Naive thymus-derived CD4-positive, alpha-beta T cell (primary cell): ENCODE results near the gene CCSER1. TPM values are rescaled to one million over a fixed set of nuclear protein-coding genes. Genes with fewer than 3 reads are reported as not detected.

Experiments
- ATAC-seq: fragments of 150-1000 bp; cut with Tn5 transposase; 2 replicates; pipeline ENCODE4 v1.10.0; 2021; ENCODE audit warnings: mild to moderate bottlenecking, moderate library complexity
- CTCF ChIA-PET: fragments of 350-600 bp; sonication (Branson Sonifier 250); formaldehyde crosslinking; loops from one replicate; lab custom pipeline; 2021; ENCODE audit warnings: antibody characterized with exemption; lab: Charles Lee
- POLR2A ChIA-PET: fragments of 350-600 bp; sonication (Branson Sonifier 250); formaldehyde crosslinking; loops from one replicate; lab custom pipeline; 2021; ENCODE audit warnings: antibody characterized with exemption, inconsistent platforms; lab: Charles Lee
- DNase-seq, 9 donors: peaks; one replicate each; pipeline versions ENCODE4 v3.0.0 to v3.0.0-alpha.2; 2020 to 2022; ENCODE audit warnings: mixed read lengths in 1 of 9
- H3K27ac ChIP-seq: one replicate; pipeline ENCODE4 v1.7.0; 2013; ENCODE audit warnings: mild to moderate bottlenecking, low read depth, low read length, moderate library complexity
- H3K27me3 ChIP-seq, 2 donors: one replicate each; pipeline ENCODE4 v1.7.0; 2013; ENCODE audit warnings: low read length in 2 of 2, mild to moderate bottlenecking in 2 of 2, moderate library complexity in 2 of 2; ENCODE audit not compliant: control insufficient read depth in 2 of 2, insufficient read depth in 2 of 2
- H3K36me3 ChIP-seq, 3 experiments: 1 replicate in 2 of 3; 2 replicates in 1 of 3; pipeline ENCODE4 v1.7.0; 2013; ENCODE audit warnings: low read length in 3 of 3, mild to moderate bottlenecking in 3 of 3, moderate library complexity in 1 of 3; ENCODE audit not compliant: insufficient read depth in 3 of 3, control insufficient read depth in 2 of 3
- H3K4me1 ChIP-seq, 2 donors: one replicate each; pipeline ENCODE4 v1.7.0; 2013; ENCODE audit warnings: low read length in 2 of 2, mild to moderate bottlenecking in 2 of 2, moderate library complexity in 1 of 2; ENCODE audit not compliant: control insufficient read depth in 2 of 2, insufficient read depth in 2 of 2
- H3K4me3 ChIP-seq: 2 replicates; pipeline ENCODE4 v1.7.0; 2013; ENCODE audit warnings: mild to moderate bottlenecking, low read length
- H3K9me3 ChIP-seq, 3 experiments: 1 replicate in 2 of 3; 2 replicates in 1 of 3; pipeline ENCODE4 v1.7.0; 2013; ENCODE audit warnings: low read length in 3 of 3; ENCODE audit not compliant: control insufficient read depth in 2 of 3
- H3K27ac Mint-ChIP-seq, 9 donors: one replicate each; pipeline ENCODE4 v1.8.0; 2020 to 2022; ENCODE audit warnings: mixed read lengths in 9 of 9, mild to moderate bottlenecking in 8 of 9, moderate library complexity in 5 of 9, inconsistent platforms in 2 of 9
- H3K27me3 Mint-ChIP-seq, 5 donors: one replicate each; pipeline ENCODE4 v1.8.0; 2021 to 2022; ENCODE audit warnings: mixed read lengths in 5 of 5, mild to moderate bottlenecking in 1 of 5
- H3K36me3 Mint-ChIP-seq, 5 donors: one replicate each; pipeline ENCODE4 v1.8.0; 2020 to 2022; ENCODE audit warnings: mixed read lengths in 5 of 5, mild to moderate bottlenecking in 3 of 5, inconsistent platforms in 1 of 5
- H3K4me1 Mint-ChIP-seq, 7 donors: one replicate each; pipeline ENCODE4 v1.8.0; 2020 to 2022; ENCODE audit warnings: mixed read lengths in 7 of 7, mild to moderate bottlenecking in 3 of 7, inconsistent platforms in 1 of 7
- H3K4me3 Mint-ChIP-seq, 10 donors: one replicate each; pipeline ENCODE4 v1.8.0; 2020 to 2022; ENCODE audit warnings: mild to moderate bottlenecking in 10 of 10, mixed read lengths in 10 of 10, moderate library complexity in 6 of 10, inconsistent platforms in 2 of 10
- H3K9me3 Mint-ChIP-seq, 11 donors: one replicate each; pipeline ENCODE4 v1.8.0; 2020 to 2022; ENCODE audit warnings: mixed read lengths in 11 of 11, mild to moderate bottlenecking in 4 of 11, inconsistent platforms in 1 of 11, moderate library complexity in 1 of 11
- intact Hi-C, 2 donors: fragments of 100-400 bp; cut with micrococcal nuclease; formaldehyde crosslinking; loops; one replicate each; pipeline ENCODE4 v1.15.1; 2023
- polyA plus RNA-seq, 2 donors: library from polyadenylated mRNA; unstranded; fragments of 300-500 nt; fragmentation: Illumina TruSeq; gene quantifications; one replicate each; pipeline ENCODE4 v1.2.3, GENCODE V29; 2021
- total RNA-seq, 6 experiments: library from RNA in 5 of 6; stranded (reverse) in 5 of 6; gene quantifications; 1 replicate in 5 of 6; 2 replicates in 1 of 6; pipeline ENCODE4 v1.2.3 and lab custom pipeline; 2021 to 2026

The CCSER1 gene
- total and polyA plus RNA-seq, 7 experiments from 2014 or later: 0.30 to 4.0 (median 1.4) TPM; not detected in 3

DNA sequence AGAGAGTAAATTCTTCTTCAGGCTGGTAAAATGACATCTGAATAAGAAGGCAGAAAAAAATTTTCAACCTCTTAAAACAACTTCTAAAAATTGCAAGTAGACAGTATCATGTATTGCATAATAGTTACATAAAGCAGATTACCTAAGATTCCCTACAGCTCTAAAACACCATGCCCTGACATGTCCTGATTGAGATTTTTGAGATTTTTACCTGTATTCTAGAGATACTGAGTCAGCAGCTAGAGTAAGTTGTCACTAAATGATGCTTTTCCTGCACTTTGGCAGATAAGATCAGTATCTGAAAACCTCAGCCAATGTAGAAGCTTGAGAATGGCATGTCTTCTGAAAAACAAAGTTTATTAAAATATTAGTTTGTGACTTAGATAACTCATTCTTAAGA, 713.6 kb downstream of the CCSER1 start:
- Mint-ChIP-seq H3K27ac (no peak overlapping the region), H3K4me1 (no peaks in the 10 kb centered on the region), H3K27me3 (no peaks in the 10 kb centered on the region), H3K9me3 (peaks cover 0 to 3% (median 0%) of the 10 kb centered on the region in 11 donors), H3K4me3 (no peak overlapping the region), H3K36me3 (no peaks in the 10 kb centered on the region)
- intact Hi-C loops: no loop called here
- DNase-seq (no peak), ATAC-seq (no peak)
- no peak overlapping the region for H3K27ac ChIP-seq
- H3K27me3 ChIP-seq: no peaks in the 10 kb centered on the region
- H3K36me3 ChIP-seq: no peaks in the 10 kb centered on the region
- ChIA-PET CTCF (no interaction called here), POLR2A (no interaction called here)
- H3K9me3 ChIP-seq: no peaks in the 10 kb centered on the region
- H3K4me1 ChIP-seq: no peaks in the 10 kb centered on the region
- H3K4me3 ChIP-seq: no peak overlapping the region

DNA sequence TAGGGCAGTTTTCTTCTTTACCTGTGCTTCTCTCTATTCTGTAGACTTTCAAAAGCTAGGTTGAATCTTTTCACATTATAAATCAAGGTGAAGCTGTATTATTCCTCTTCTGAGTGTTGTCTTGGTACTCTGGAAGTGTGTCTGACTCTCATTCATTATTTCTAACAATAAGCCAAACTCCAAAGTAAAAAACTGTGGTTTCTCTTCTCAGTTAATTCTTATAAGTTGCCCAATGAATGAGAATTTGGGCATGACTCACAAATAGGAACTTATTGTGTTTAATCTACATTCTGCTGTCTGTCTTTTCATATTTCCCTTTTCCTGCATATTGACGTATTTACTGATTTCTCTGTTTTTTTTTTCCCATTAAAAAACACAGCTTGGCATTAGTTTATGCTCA, 714.5 kb downstream of the CCSER1 start:
- ATAC-seq: no peak
- H3K27me3 Mint-ChIP-seq: no peaks in the 10 kb centered on the region

DNA sequence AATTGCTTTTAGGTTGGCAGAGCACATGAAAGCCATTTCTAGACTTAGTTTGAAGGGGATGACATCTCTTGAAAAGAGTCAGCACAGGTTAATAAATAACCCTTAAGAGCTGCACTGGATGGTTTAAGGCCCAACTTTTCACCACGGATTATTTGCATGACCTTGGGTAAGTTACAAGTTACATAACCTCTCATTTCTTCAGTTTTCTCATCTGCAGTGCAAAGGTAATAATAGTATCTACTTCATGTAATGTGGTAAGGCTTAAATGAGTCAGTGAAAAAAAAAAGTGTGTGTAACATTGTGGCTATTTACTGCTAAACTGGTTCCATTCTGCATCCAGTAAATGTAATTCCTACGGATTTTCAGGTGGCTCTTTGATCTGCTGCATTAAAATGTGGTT, 715.8 kb downstream of the CCSER1 start:
- Histone ChIP-seq H3K27me3 (no peaks in the 10 kb centered on the region), H3K36me3 (no peaks in the 10 kb centered on the region), H3K4me3 (no peak overlapping the region), H3K27ac (no peak overlapping the region), H3K4me1 (no peaks in the 10 kb centered on the region), H3K9me3 (no peaks in the 10 kb centered on the region)
- no peaks in the 10 kb centered on the region for H3K4me1 Mint-ChIP-seq
- POLR2A ChIA-PET: no interaction called here
- H3K9me3 Mint-ChIP-seq: peaks cover 0 to 3% (median 0%) of the 10 kb centered on the region in 11 donors
- H3K27ac Mint-ChIP-seq: no peak overlapping the region
- CTCF ChIA-PET: no interaction called here
- no peak for ATAC-seq
- intact Hi-C loops: no loop called here
- H3K27me3 Mint-ChIP-seq: no peaks in the 10 kb centered on the region
- no peak for DNase-seq
- H3K4me3 Mint-ChIP-seq: no peak overlapping the region
- no peaks in the 10 kb centered on the region for H3K36me3 Mint-ChIP-seq

More for the DNA sequence above, 714.5 kb downstream of the CCSER1 start:
- Mint-ChIP-seq H3K27ac (no peak overlapping the region), H3K4me1 (no peaks in the 10 kb centered on the region), H3K4me3 (no peak overlapping the region), H3K36me3 (no peaks in the 10 kb centered on the region), H3K9me3 (peaks cover 0 to 3% (median 0%) of the 10 kb centered on the region in 11 donors)
- no peak for DNase-seq
- H3K4me3 ChIP-seq: no peak overlapping the region
- ChIA-PET POLR2A (no interaction called here), CTCF (no interaction called here)
- no peaks in the 10 kb centered on the region for H3K27me3 ChIP-seq
- no peaks in the 10 kb centered on the region for H3K4me1 ChIP-seq
- no peaks in the 10 kb centered on the region for H3K9me3 ChIP-seq
- H3K36me3 ChIP-seq: no peaks in the 10 kb centered on the region
- intact Hi-C loops: no loop called here
- no peak overlapping the region for H3K27ac ChIP-seq

DNA sequence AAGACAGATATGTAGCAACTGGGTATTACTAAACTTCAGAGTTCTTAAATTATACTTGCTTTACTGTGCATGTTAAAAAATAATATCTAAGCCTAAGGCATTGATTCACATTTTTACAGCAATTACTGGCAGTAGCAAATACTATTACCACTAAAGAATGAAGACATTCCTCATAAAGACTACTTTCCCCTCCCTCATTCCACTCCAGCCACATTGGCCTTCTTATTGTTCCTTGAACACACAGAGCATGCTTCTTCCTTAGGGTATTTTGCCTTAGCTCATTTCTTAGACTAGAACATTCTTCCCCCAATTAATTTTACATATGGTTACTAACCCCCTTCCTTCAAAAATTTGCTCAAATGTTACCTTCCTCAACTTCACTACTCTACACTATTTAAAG, 717.0 kb downstream of the CCSER1 start:
- H3K4me3 Mint-ChIP-seq: no peak overlapping the region
- peaks cover 0 to 4% (median 0%) of the 10 kb centered on the region in 11 donors for H3K9me3 Mint-ChIP-seq
- Histone ChIP-seq H3K27ac (no peak overlapping the region), H3K27me3 (no peaks in the 10 kb centered on the region), H3K9me3 (no peaks in the 10 kb centered on the region), H3K4me3 (no peak overlapping the region), H3K4me1 (no peaks in the 10 kb centered on the region), H3K36me3 (no peaks in the 10 kb centered on the region)
- CTCF ChIA-PET: no interaction called here
- POLR2A ChIA-PET: no interaction called here
- H3K27me3 Mint-ChIP-seq: no peaks in the 10 kb centered on the region
- no peaks in the 10 kb centered on the region for H3K4me1 Mint-ChIP-seq
- H3K36me3 Mint-ChIP-seq: no peaks in the 10 kb centered on the region
- intact Hi-C loops: no loop called here
- DNase-seq (no peak), ATAC-seq (no peak)
- no peak overlapping the region for H3K27ac Mint-ChIP-seq

DNA sequence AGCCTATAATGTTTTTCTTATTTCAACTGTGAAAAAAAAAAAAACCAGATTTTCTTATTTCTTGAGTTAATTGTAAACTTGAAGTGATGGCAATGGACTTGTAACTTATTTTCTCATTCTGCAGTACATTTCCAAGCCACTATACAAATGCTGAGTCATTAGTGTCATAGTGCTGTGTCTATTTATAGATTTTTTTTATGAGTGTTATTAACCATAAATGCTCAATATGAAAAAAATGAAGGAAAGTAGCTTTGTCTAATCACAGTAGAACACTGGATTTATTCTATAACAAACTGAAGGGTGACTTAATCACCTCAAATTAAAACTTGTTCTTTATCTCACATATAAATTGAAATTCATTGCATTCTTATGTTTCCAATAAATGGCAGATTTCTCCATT, 718.6 kb downstream of the CCSER1 start:
- no peaks in the 10 kb centered on the region for H3K36me3 Mint-ChIP-seq
- no peak overlapping the region for H3K4me3 ChIP-seq
- ChIA-PET CTCF (no interaction called here), POLR2A (no interaction called here)
- no peak overlapping the region for H3K27ac Mint-ChIP-seq
- no peak for DNase-seq
- intact Hi-C loops: no loop called here
- H3K27me3 Mint-ChIP-seq: no peaks in the 10 kb centered on the region
- ATAC-seq: no peak
- H3K27me3 ChIP-seq: no peaks in the 10 kb centered on the region
- no peaks in the 10 kb centered on the region for H3K36me3 ChIP-seq
- no peaks in the 10 kb centered on the region for H3K4me1 Mint-ChIP-seq
- no peak overlapping the region for H3K27ac ChIP-seq
- no peak overlapping the region for H3K4me3 Mint-ChIP-seq
- H3K4me1 ChIP-seq: no peaks in the 10 kb centered on the region
- H3K9me3 ChIP-seq: no peaks in the 10 kb centered on the region
- peaks cover 0 to 5% (median 0%) of the 10 kb centered on the region in 11 donors for H3K9me3 Mint-ChIP-seq

DNA sequence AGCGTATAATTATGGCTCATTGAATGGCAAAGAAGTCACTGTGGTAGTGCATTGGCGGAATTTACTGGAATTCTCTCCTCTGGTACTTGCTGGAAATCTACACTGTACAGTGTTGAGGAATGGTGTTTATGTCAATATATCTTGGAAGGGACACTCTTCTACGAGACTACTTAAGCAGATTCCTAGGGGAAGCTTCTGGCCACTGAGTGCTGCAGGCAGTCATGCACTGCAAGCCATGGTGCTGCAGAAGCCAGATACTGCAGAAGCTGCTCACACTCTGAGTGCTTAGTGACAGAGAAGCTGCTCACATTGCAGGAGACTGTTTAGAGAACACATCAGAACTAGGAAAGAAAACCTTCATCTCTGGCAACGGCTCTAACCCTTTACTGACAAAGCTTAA, 725.0 kb downstream of the CCSER1 start:
- DNase-seq: no peak
- intact Hi-C loops: no loop called here
- POLR2A ChIA-PET: no interaction called here

DNA sequence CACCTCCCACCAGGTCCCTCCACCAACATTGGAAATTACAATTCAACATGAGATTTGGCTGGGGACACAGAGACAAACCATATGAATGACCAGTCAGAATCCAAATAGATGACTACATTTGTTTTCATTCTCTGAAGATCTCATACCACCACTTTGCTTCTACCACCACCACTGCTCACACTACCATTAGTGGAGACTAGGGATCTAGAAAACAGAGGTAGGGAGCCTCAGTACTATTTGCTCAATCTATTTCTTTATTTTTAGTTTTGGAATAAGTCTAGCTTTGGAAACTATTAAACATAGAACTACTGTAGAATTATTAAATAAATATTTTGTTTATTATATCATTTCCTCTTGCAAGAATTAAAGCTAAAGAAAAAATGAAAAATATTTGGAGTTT, 727.9 kb downstream of the CCSER1 start:
- DNase-seq (no peak), ATAC-seq (no peak)
- Histone ChIP-seq H3K36me3 (no peaks in the 10 kb centered on the region), H3K4me3 (no peak overlapping the region), H3K27me3 (no peaks in the 10 kb centered on the region), H3K27ac (no peak overlapping the region), H3K4me1 (no peaks in the 10 kb centered on the region), H3K9me3 (no peaks in the 10 kb centered on the region)
- Mint-ChIP-seq H3K36me3 (no peaks in the 10 kb centered on the region), H3K27me3 (no peaks in the 10 kb centered on the region), H3K4me1 (no peaks in the 10 kb centered on the region), H3K4me3 (no peak overlapping the region), H3K9me3 (peaks cover 0 to 9% (median 2%) of the 10 kb centered on the region in 11 donors), H3K27ac (no peak overlapping the region)
- ChIA-PET CTCF (no interaction called here), POLR2A (no interaction called here)
- intact Hi-C loops: no loop called here

More for the DNA sequence above, 725.0 kb downstream of the CCSER1 start:
- no peaks in the 10 kb centered on the region for H3K36me3 ChIP-seq
- H3K4me1 ChIP-seq: no peaks in the 10 kb centered on the region
- no peak for ATAC-seq
- H3K9me3 ChIP-seq: no peaks in the 10 kb centered on the region
- no peak overlapping the region for H3K27ac Mint-ChIP-seq
- CTCF ChIA-PET: no interaction called here
- H3K9me3 Mint-ChIP-seq: peaks cover 0 to 12% (median 2%) of the 10 kb centered on the region in 11 donors
- no peaks in the 10 kb centered on the region for H3K4me1 Mint-ChIP-seq
- no peak overlapping the region for H3K27ac ChIP-seq
- H3K36me3 Mint-ChIP-seq: no peaks in the 10 kb centered on the region
- H3K27me3 ChIP-seq: no peaks in the 10 kb centered on the region
- no peak overlapping the region for H3K4me3 Mint-ChIP-seq
- H3K27me3 Mint-ChIP-seq: no peaks in the 10 kb centered on the region
- H3K4me3 ChIP-seq: no peak overlapping the region
